Measurements from ENCODE around the gene ZNF628.

ZNF628 gene

GRCh38 chr19:55486971-55487923 is 10.8 kb downstream of the ZNF628 start:
- DNase-seq (ENCODE audit: insufficient read length, low spot score) (no peak), FAIRE-seq (no peak)

GRCh38 chr19:55487924-55488687 is 11.7 kb downstream of the ZNF628 start, which contains the start of gene SSC5D:
Gene SSC5D, plus strand, starts transcription at chr19:55488436. Its CDS starts 154 bp downstream, at chr19:55488590.
- TF ChIP-seq POU2F2 (IDR thresholded peaks at IDR 0.05; ENCODE audit: low read depth, low read length) (no peak), SPI1 (IDR thresholded peaks at IDR 0.05; ENCODE audit: low read depth, low read length) (no peak), POLR2A (IDR thresholded peaks at IDR 0.05; ENCODE audit: low read depth, low read length) (no peak), POLR2AphosphoS5 (IDR thresholded peaks at IDR 0.05; ENCODE audit: low read depth, low read length) (no peak), PAX5 (IDR thresholded peaks at IDR 0.05; ENCODE audit: insufficient read depth, low read length, severe bottlenecking) (no peak), TAF1 (IDR thresholded peaks at IDR 0.05; ENCODE audit: low read depth, low read length) (no peak)
- FAIRE-seq: no peak
- DNase-seq (ENCODE audit: insufficient read length, low spot score): no peak

More at GRCh38 chr19:55486971-55487923, 10.8 kb downstream of the ZNF628 start:
- TF ChIP-seq TAF1 (IDR thresholded peaks at IDR 0.05; ENCODE audit: low read depth, low read length) (no peak), POLR2AphosphoS5 (IDR thresholded peaks at IDR 0.05; ENCODE audit: low read depth, low read length) (no peak), POU2F2 (IDR thresholded peaks at IDR 0.05; ENCODE audit: low read depth, low read length) (no peak), SPI1 (IDR thresholded peaks at IDR 0.05; ENCODE audit: low read depth, low read length) (no peak), PAX5 (IDR thresholded peaks at IDR 0.05; ENCODE audit: insufficient read depth, low read length, severe bottlenecking) (no peak), POLR2A (IDR thresholded peaks at IDR 0.05; ENCODE audit: low read depth, low read length) (no peak)

- FAIRE-seq: no peak
- DNase-seq (ENCODE audit: insufficient read length, low spot score): no peak
- no peak for TF ChIP-seq TAF1 (IDR thresholded peaks at IDR 0.05; ENCODE audit: low read depth, low read length)
Observed at GRCh38 chr19:55488986-55489710, 12.7 kb downstream of the ZNF628 start.

GRCh38 chr19:55489711-55490477 is 13.5 kb downstream of the ZNF628 start:
- TF ChIP-seq TAF1 (IDR thresholded peaks at IDR 0.05; ENCODE audit: low read depth, low read length) (no peak), POU2F2 (IDR thresholded peaks at IDR 0.05; ENCODE audit: low read depth, low read length) (no peak), PAX5 (IDR thresholded peaks at IDR 0.05; ENCODE audit: insufficient read depth, low read length, severe bottlenecking) (no peak), POLR2AphosphoS5 (IDR thresholded peaks at IDR 0.05; ENCODE audit: low read depth, low read length) (no peak), SPI1 (IDR thresholded peaks at IDR 0.05; ENCODE audit: low read depth, low read length) (no peak), POLR2A (IDR thresholded peaks at IDR 0.05; ENCODE audit: low read depth, low read length) (no peak)
- DNase-seq (ENCODE audit: insufficient read length, low spot score) (no peak), FAIRE-seq (no peak)

- DNase-seq (ENCODE audit: insufficient read length, low spot score) (no peak), FAIRE-seq (no peak)
- TF ChIP-seq TAF1 (IDR thresholded peaks at IDR 0.05; ENCODE audit: low read depth, low read length) (no peak), POLR2AphosphoS5 (IDR thresholded peaks at IDR 0.05; ENCODE audit: low read depth, low read length) (no peak), POU2F2 (IDR thresholded peaks at IDR 0.05; ENCODE audit: low read depth, low read length) (no peak), PAX5 (IDR thresholded peaks at IDR 0.05; ENCODE audit: insufficient read depth, low read length, severe bottlenecking) (no peak), SPI1 (IDR thresholded peaks at IDR 0.05; ENCODE audit: low read depth, low read length) (no peak), POLR2A (IDR thresholded peaks at IDR 0.05; ENCODE audit: low read depth, low read length) (no peak)
Observed at GRCh38 chr19:55490478-55491432, 14.3 kb downstream of the ZNF628 start.

- no peak for FAIRE-seq
Observed at GRCh38 chr19:55491546-55492360, 15.3 kb downstream of the ZNF628 start.

GRCh38 chr19:55492362-55492944 is 16.0 kb downstream of the ZNF628 start:
- DNase-seq (ENCODE audit: insufficient read length, low spot score) (no peak), FAIRE-seq (no peak)
- no peak for TF ChIP-seq PAX5 (IDR thresholded peaks at IDR 0.05; ENCODE audit: insufficient read depth, low read length, severe bottlenecking)
- TF ChIP-seq POLR2A (IDR thresholded peaks at IDR 0.05; ENCODE audit: low read depth, low read length): no peak
- TF ChIP-seq POU2F2 (IDR thresholded peaks at IDR 0.05; ENCODE audit: low read depth, low read length): no peak
- TF ChIP-seq TAF1 (IDR thresholded peaks at IDR 0.05; ENCODE audit: low read depth, low read length): no peak
- TF ChIP-seq SPI1 (IDR thresholded peaks at IDR 0.05; ENCODE audit: low read depth, low read length): no peak
- no peak for TF ChIP-seq POLR2AphosphoS5 (IDR thresholded peaks at IDR 0.05; ENCODE audit: low read depth, low read length)

More at GRCh38 chr19:55491546-55492360, 15.3 kb downstream of the ZNF628 start:
- no peak for TF ChIP-seq POU2F2 (IDR thresholded peaks at IDR 0.05; ENCODE audit: low read depth, low read length)
- no peak for TF ChIP-seq POLR2AphosphoS5 (IDR thresholded peaks at IDR 0.05; ENCODE audit: low read depth, low read length)
- TF ChIP-seq SPI1 (IDR thresholded peaks at IDR 0.05; ENCODE audit: low read depth, low read length): no peak
- TF ChIP-seq PAX5 (IDR thresholded peaks at IDR 0.05; ENCODE audit: insufficient read depth, low read length, severe bottlenecking): no peak
- TF ChIP-seq POLR2A (IDR thresholded peaks at IDR 0.05; ENCODE audit: low read depth, low read length): no peak
- TF ChIP-seq TAF1 (IDR thresholded peaks at IDR 0.05; ENCODE audit: low read depth, low read length): no peak
- no peak for DNase-seq (ENCODE audit: insufficient read length, low spot score)

Measured in GM12891 (cell line).